HEK293T (cell line): ENCODE data around the gene SREBF2.

Source experiments
- ARNT ChIP-seq: fragments of 450-650 bp; IDR thresholded peaks from 2 replicates; pipeline ENCODE4 v1.6.1; 2017; ENCODE audit warnings: mild to moderate bottlenecking
- FOXK2 ChIP-seq: fragments of 450-650 bp; IDR thresholded peaks from 2 replicates; pipeline ENCODE4 v1.6.1; 2016; ENCODE audit warnings: mild to moderate bottlenecking
- FOXM1 ChIP-seq: fragments of 450-650 bp; IDR thresholded peaks from 2 replicates; pipeline ENCODE4 v1.6.1; 2017; ENCODE audit warnings: mild to moderate bottlenecking, borderline replicate concordance
- L3MBTL2 ChIP-seq: fragments of 450-650 bp; conservative IDR thresholded peaks from 2 replicates; pipeline ENCODE4 v1.6.1; 2016; ENCODE audit warnings: mild to moderate bottlenecking
- NFRKB ChIP-seq: fragments of 450-650 bp; IDR thresholded peaks from 2 replicates; pipeline ENCODE4 v1.6.1; 2016; ENCODE audit warnings: mild to moderate bottlenecking, moderate library complexity

- TF ChIP-seq NFRKB: no peak
- no peak for TF ChIP-seq FOXK2
- TF ChIP-seq FOXM1: no peak
- no peak for TF ChIP-seq L3MBTL2
- TF ChIP-seq ARNT: no peak
These were observed 73.9 kb downstream of the SREBF2 start for GRCh38 chr22:41906822-41907221.
